SW480 (cell line): Measurements from ENCODE around the gene WNT7A.

Experiments used
- DNase-seq: peaks from one replicate; pipeline ENCODE4 v3.0.0-alpha.2; 2016; ENCODE audit warnings: low spot score

WNT7A gene

DNA sequence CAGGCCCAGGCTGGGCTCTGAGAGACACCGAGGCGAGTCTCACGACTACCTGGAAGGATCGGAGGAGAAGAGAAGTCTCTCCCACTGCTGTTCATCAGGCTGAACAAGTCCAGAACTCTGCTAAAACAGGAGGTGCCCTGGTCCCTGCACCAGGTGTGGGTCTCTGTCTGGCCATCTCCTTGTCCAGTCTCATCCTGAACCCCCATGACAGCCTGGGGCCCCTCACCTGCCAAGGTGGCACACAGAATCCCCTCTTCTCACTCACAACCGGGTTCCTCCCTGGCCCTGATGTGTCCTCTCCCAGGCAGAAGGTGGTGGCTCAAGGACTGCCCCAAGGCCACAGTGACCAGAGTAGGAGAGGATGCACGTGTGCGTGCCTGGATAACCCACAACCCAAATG, 34.1 kb downstream of the WNT7A start:
- no peak for DNase-seq

DNA sequence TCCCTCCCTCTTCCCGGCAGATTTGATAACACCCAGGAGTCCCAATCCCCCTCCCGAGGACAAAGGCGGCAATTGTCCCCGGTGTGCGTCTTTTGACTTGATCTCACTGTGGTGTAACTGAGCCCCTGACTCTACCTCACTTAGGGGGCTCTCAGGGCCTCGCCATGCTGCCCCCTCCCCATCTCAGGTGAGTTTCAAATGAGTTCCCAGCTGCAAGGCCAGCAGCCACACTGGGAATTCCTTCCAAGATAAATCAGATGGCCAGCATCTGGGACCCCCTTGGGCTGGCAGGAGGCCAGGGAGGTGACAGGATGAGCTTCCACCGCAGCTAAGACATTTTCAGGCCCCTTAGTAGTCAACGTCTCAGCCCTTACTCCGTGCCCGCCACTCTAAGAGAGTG, 35.0 kb downstream of the WNT7A start:
- DNase-seq: no peak

DNA sequence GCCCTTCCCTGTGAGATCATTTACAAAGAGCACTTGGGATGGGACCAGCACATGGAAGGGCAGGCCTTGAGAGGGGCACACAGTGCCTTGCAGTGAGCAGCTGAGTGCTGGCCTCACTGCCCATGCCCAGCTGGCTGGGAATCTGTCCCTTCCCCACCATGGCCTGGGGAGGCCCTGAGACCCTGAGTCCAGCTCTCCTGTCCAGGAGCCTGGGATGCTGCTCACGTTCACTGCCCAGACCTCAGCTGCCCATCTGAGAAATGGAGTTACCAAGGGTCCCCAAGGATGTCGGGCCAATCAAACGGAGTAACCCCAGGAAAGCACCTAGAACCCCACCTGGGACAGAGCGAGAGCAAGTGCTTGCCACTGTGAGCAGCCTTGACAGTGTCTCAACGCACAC, 35.6 kb downstream of the WNT7A start:
- no peak for DNase-seq

DNA sequence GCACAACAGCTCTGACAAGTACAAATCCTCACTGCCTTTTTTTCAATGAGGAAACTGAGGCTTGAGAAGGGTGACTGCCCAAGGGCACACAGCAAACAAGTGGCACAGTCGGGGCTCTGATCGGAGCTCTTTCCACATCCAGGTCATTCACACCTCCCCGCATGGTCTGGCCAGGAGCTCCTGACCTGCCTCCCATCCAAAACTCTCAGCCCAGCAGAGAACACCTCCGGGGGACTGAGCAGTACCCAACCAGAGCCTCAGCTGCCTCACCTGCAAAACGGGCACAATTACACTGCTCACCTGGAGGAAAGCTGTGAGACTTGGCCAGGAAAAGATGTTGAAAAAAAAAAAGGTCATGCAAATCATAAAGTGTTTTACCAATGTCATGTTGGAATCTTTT, 36.5 kb downstream of the WNT7A start:
- no peak for DNase-seq

- no peak for DNase-seq
These were observed 37.6 kb downstream of the WNT7A start for GRCh38 chr3:13842226-13842625.

GRCh38 chr3:13841826-13842225, 38.0 kb downstream of the WNT7A start:
- DNase-seq: no peak

- DNase-seq: no peak
These were observed 38.7 kb downstream of the WNT7A start for GRCh38 chr3:13841141-13841540.

- no peak for DNase-seq
These were observed 39.4 kb downstream of the WNT7A start for GRCh38 chr3:13840456-13840855.

DNA sequence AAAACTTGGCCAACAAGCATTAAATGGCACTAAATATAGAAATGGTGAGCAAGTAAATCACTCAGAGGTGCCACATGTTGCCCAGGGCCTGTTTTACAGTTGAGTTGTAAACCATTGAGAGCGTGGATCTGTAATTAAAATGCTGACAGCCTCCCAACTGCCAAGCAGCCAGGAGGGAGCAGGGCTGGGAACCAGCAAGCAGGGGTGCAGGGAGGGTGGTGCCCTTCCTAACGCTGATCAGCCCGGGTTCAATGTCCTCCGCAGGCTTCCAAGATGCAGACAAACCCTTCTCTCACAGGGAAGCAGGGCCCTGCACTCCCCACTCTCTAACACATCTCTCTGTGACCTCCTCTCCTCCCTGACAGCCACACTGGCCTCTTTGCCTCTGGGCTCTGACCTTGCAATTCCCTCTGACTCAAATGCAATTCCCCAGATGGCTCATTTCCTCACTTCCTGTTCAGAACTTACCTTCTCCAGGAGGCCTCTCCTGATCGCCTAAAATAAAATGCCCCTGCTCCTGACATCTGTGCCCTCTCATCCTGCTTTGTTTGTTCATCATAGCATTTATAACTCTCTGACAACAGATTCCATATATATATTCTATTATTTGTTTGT, 40.0 kb downstream of the WNT7A start:
- DNase-seq: no peak

- no peak for DNase-seq
These were observed 40.6 kb downstream of the WNT7A start for GRCh38 chr3:13839253-13839652.

DNA sequence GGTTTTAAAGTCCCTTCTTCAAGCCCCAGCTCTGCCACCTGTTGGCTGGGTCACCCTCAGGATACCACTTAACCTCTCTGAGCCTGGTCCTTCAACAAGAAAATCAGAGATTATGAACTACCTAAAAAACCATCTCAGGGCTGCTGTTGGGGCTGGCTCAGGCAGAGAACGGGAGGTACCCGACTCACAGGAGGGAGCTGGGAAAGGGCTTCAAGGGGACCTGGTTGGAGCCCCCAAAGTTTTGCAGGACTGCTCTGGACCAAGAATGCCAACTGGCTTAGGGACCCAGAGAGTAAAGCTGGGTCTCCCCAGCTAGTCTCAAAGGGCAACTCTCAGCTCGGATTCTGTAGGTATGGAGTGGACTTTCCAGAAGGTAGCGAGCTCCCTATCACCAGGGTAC, 41.5 kb downstream of the WNT7A start:
- DNase-seq: no peak

GRCh38 chr3:13837751-13838150, 42.1 kb downstream of the WNT7A start:
- no peak for DNase-seq

GRCh38 chr3:13836658-13837587, 42.9 kb downstream of the WNT7A start:
- DNase-seq: no peak

DNA sequence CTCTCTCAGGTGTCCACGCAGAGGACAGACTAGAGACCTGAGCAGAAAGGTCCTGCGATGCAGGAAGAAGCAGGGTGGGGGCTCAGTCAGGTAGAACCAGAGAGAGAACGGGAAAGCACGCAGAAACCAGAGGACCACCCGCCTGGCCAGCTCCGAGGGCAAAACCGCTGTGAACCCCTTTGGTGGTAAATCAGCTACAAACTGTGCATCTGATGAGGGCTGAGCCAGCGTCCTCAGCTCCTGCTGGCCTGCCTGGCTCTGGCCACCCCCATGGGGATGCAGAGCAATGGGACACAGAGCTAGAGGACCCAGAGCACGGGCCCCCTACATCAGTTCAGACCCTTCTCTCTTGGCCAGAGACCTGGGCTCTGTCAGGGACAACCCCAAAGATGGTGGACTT, 44.6 kb downstream of the WNT7A start:
- DNase-seq: no peak

DNA sequence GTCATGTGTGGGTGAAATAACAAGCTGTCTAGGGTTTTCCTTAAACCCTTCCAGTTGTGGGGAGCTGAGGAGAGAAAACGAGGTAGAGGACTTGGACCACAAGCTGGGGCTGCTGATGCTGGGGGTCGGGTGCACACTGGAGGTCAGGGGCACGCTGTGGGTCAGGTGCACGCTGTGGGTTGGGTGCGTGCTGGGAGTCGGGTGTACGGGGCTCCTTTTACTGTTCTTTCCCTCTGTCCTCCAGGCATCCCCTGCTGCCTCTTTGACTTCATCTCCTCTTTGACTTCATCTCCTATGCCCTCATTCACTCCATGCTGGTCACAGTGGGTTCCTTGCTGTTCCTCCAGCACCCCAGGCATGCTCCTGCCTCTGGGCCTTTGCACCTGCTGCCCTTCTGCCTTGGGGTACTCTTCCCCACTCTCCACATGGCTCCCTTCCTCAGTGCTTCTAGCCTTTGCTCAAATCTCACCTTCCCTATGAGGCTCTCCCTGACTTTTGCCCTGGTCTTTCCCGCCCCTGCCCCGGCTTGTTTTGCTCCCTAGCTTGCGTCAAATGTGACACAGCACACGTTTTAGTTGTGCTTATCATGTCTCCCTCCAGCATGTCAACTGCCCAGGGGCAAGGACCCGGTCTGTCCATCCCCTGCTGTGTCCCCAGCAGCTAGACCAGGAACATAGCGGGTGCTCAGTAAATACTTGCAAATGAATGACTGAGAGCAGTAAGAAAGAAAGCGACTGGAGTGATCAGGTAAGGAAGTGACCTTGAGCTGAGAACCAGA, 45.4 kb downstream of the WNT7A start:
- no peak for DNase-seq

DNA sequence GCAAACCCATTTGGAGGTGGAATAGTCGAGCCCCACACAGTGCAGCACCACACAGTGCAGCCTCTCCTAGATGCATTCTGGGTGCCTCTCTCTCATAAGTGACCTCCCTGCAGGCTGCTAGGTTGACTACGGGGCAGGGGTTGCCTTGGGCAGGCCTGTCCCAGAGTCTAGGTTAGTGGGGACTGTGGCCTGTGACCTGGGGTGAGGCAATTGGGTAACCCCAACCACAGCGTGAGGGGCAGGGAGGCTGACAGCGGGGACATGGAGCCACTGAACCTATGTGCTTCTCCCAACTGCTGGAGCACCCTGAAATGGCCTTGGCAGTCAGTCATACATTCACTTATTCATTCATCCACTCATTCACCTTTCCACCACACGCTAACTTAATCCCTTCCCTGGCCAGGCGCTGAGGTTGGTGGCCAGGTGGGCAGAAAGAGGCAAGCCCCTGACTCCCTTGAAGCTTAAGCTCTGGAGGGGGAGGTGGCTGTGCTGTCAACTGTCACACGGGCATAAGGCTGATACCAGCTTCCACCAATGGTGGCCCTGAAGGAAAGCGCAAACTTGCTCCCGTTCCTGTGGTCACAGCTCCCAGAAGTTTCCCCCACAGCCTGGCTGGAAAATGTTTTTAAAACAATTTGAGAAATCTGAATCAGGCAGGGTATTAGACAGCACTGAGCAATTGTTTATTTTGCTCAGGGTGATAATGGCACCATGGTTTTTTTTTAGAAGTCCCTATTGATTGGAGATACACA, 46.2 kb downstream of the WNT7A start:
- DNase-seq: no peak

GRCh38 chr3:13832130-13832529, 47.7 kb downstream of the WNT7A start:
- DNase-seq: no peak

DNA sequence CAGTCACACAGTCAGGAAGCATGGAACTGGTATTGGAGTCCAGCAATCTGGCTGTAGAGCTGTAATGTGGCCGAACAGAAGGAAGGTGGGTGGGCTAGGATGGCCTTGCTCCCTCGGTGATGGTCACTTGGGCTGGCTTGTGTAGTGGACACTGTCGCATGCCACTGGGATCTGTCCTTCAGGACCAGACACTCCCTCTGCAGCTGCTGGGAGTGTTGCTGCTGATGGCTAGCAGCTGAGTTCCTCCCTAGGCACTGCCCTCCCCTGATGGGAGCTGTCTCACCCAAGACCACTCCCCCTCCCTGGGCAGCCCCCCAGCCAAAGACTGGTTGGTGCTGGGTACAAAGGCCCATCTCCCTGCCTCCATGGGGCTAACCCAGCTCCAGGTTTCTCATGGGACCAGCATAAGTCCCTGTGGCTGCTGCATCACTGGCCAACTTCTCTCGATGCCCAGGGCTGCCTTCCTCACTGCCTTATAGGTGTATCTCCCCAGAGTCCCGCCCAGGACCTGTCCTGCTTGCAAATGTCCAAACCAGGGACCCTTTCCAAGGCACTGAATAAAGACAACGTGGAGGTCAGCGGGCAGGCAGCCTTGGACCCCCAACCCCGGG, 48.4 kb downstream of the WNT7A start:
- DNase-seq: no peak

- no peak for DNase-seq
These were observed 50.6 kb downstream of the WNT7A start for GRCh38 chr3:13829311-13829710.

DNA sequence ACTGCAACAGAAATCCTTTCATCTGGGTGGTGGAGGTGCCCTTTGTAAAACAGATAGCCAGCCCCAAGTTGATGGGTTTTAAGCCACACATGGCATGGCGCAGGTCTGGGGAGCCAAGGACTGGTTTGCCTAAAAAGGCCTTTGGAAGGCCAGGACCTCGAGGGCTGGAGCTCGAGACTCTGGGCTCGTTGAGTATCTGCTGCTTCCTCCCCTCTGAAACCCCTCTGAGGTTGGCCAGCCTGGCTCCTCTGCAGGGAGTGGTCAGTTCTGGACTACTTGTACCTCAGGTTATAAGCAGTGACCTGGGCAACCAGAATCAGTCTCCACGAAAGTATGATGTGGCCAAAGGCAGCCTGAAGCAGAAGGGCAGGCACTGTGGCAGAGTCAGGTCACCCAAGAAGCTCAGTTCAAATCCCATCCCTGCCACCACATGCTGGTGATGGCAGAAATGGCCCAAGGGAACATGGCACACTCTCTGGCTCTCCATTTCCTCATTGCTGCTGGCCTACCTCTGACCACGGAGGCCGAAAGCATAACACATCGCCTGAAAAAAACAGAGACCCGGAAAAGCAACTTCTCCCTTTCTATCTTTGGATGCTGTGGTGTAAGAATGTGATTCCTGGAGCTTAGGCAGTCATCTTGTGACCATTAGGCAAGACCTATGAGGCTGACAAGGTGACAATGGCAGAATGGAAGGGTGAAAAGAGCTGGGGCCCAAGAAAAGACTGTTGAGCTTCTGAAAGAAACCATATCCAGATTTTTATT, 51.2 kb downstream of the WNT7A start:
- no peak for DNase-seq

- DNase-seq: no peak
These were observed 52.2 kb downstream of the WNT7A start for GRCh38 chr3:13827699-13828098.
